Measurements from ENCODE around the gene ENTPD8. TPM values are rescaled to one million over a fixed set of nuclear protein-coding genes. Genes with fewer than 3 reads are reported as not detected.

Gene ENTPD8
- total RNA-seq, 2 experiments from 2014 or later: not detected

DNA sequence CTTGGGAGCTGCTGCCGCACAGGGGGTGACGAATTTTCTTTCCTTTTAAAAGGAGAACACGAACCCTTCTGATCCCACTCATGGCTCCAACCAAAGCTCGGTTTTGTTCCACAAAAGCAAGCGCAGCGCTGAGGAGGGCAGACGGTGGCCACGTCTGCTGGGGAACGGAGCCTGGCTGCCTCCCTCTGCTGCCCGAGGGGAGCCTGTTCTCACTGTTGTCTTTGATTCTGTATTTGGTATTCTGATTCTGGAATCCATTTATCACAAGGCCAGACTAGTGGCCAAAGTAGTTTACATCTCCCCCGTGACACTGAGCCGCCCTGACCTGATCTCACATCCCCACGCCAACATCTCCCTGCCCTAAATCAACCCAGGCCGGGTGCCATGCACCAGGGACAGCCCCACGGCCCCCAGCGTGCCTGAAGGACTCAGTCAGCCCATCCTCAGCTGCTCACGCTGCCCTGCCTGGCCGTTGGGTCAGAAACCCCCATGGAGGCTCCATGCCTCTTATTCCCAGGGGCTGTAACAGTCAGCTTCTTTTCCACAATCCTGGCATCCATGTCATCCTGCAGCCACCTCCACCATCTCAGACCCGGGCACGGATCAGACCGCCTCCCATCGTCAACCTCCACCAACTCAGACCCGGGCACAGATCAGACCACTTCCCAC, 24.7 kb upstream of the ENTPD8 start:
- POLR2A ChIA-PET: no interaction called here
- intact Hi-C loops (cut with DNase I, micrococcal nuclease): loop anchor here in 1 of 2 experiments (5.0 kb wide), 1 partner anchor 56 kb away; no protein-coding TSS in a partner anchor
- Histone ChIP-seq H3K27ac (ENCODE audit: low read depth in 1 of 2, low read length in 2 of 2) (no peak overlapping the region), H3K9me3 (ENCODE audit: control insufficient read depth in 1 of 2, insufficient read depth in 1 of 2, low read length in 2 of 2) (no peaks in the 10 kb centered on the region), H3K27me3 (ENCODE audit: control insufficient read depth in 1 of 2, insufficient read depth in 2 of 2, low read length in 2 of 2) (no peaks in the 10 kb centered on the region), H3K36me3 (ENCODE audit: insufficient read depth, low read length) (no peaks in the 10 kb centered on the region), H3K4me1 (ENCODE audit: insufficient read depth, low read length) (peaks cover 26% of the 10 kb centered on the region), H3K4me3 (ENCODE audit: low read length) (no peak overlapping the region)
- Mint-ChIP-seq H3K4me3 (no peak overlapping the region), H3K4me1 (ENCODE audit: low read depth) (peaks cover 26% of the 10 kb centered on the region), H3K27me3 (no peaks in the 10 kb centered on the region), H3K36me3 (ENCODE audit: low read depth) (no peaks in the 10 kb centered on the region), H3K9me3 (no peaks in the 10 kb centered on the region), H3K27ac (no peak overlapping the region)
- DNase-seq: no peak
- CTCF ChIA-PET: no interaction called here
- no peak for ATAC-seq (ENCODE audit: poor library complexity)
- TF ChIP-seq, protein P1, sequence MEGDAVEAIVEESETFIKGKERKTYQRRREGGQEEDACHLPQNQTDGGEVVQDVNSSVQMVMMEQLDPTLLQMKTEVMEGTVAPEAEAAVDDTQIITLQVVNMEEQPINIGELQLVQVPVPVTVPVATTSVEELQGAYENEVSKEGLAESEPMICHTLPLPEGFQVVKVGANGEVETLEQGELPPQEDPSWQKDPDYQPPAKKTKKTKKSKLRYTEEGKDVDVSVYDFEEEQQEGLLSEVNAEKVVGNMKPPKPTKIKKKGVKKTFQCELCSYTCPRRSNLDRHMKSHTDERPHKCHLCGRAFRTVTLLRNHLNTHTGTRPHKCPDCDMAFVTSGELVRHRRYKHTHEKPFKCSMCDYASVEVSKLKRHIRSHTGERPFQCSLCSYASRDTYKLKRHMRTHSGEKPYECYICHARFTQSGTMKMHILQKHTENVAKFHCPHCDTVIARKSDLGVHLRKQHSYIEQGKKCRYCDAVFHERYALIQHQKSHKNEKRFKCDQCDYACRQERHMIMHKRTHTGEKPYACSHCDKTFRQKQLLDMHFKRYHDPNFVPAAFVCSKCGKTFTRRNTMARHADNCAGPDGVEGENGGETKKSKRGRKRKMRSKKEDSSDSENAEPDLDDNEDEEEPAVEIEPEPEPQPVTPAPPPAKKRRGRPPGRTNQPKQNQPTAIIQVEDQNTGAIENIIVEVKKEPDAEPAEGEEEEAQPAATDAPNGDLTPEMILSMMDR (IDR thresholded peaks at IDR 0.05): no peak

DNA sequence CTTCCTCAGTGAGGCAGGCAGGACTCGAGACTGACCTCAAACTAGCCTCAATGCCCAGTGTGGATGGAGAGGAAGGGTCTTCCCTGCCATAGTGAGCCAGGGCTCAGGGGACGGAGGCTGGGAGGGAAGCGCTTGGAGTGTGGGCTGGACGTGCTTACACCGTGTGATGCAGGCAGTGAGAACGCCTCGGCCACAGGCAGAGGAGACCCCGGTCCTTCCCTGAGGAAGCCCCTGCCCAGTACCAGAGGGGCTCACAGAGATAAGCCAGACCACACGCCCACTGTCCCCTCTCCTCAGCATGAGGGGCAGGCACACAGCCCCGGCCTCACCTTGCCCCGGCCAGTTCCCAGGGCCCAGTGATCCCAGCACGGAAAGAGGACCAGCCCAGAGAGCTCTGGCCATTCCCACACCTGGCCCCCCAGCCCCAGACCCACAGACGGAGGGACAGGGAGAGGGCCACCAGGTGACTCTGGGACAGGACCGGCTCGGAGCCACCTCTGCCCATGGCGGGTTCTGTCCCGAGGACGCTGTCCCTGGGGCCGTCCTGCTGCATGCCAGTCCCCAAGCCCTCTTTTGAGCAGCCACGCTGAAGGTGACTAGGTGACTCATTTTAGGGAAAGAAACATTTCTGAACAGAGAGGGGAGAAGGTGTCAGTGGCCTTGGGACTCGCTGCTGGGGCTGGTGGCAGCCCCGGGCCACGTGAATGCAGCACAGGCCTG, 24.0 kb upstream of the ENTPD8 start:
- peaks cover 33% of the 10 kb centered on the region for H3K4me1 ChIP-seq (ENCODE audit: insufficient read depth, low read length)
- no peak for ATAC-seq (ENCODE audit: poor library complexity)
- DNase-seq: peak in 1 of 14 experiments; percentile 17
- POLR2A ChIA-PET: no interaction called here
- CTCF ChIA-PET: no interaction called here
- no peaks in the 10 kb centered on the region for H3K9me3 Mint-ChIP-seq
- no peak overlapping the region for H3K4me3 Mint-ChIP-seq
- H3K27ac Mint-ChIP-seq: no peak overlapping the region
- TF ChIP-seq, protein P1 (IDR thresholded peaks at IDR 0.05): no peak
- H3K27ac ChIP-seq (ENCODE audit: low read depth in 1 of 2, low read length in 2 of 2): no peak overlapping the region
- H3K9me3 ChIP-seq (ENCODE audit: control insufficient read depth in 1 of 2, insufficient read depth in 1 of 2, low read length in 2 of 2): no peaks in the 10 kb centered on the region
- no peaks in the 10 kb centered on the region for H3K27me3 ChIP-seq (ENCODE audit: control insufficient read depth in 1 of 2, insufficient read depth in 2 of 2, low read length in 2 of 2)
- H3K36me3 ChIP-seq (ENCODE audit: insufficient read depth, low read length): no peaks in the 10 kb centered on the region
- intact Hi-C loops (cut with DNase I, micrococcal nuclease): loop anchor here in 1 of 2 experiments (5.0 kb wide), 2 partner anchors 57 to 163 kb away; partner anchors contain the start of gene NRARP
- no peak overlapping the region for H3K4me3 ChIP-seq (ENCODE audit: low read length)
- no peaks in the 10 kb centered on the region for H3K27me3 Mint-ChIP-seq
- H3K4me1 Mint-ChIP-seq (ENCODE audit: low read depth): peaks cover 25% of the 10 kb centered on the region
- no peaks in the 10 kb centered on the region for H3K36me3 Mint-ChIP-seq (ENCODE audit: low read depth)

DNA sequence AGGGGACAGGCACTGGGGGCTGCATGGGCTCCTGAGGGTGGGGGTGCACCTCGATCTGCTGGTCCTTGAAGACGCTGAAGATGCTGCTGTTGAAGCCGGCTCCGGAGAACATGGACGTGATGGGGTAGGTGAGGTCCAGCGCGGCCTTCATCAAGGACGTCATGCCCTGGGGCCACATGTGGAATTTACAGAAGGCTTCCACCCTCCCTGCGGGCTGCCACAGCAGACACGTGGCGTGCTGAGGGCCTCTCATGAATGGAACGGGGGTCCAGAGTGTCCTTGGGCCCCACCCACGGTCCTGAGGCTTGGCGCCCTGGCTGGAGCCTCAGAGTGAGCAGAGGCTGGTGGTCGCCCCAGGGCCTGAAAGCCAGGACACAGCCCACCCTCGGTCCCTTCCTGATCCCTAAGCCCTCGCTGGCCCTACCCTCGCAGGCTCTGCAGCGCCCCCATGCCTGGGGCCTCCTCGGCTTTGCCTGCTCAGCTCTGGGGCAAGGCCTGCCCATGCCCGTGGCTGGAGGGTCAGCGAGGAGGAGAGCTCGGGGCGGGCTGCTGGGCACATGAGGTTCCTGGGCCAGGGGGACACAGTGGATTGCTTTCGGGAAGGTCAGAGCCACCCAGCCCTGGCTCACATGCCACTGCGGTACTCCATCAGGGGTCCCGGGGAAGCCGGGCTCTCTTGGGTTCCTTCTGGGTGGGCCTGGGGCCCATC, 23.3 kb upstream of the ENTPD8 start:
- no peaks in the 10 kb centered on the region for H3K9me3 Mint-ChIP-seq
- intact Hi-C loops (cut with DNase I, micrococcal nuclease): loop anchor here in 1 of 2 experiments (5.0 kb wide), 1 partner anchor 162 kb away; the partner anchor contains the start of gene NRARP
- H3K27ac Mint-ChIP-seq: no peak overlapping the region
- no peaks in the 10 kb centered on the region for H3K27me3 Mint-ChIP-seq
- TF ChIP-seq, protein P1 (IDR thresholded peaks at IDR 0.05): no peak
- ATAC-seq (ENCODE audit: poor library complexity) (no peak), DNase-seq (peak in 1 of 14 experiments; percentile 32)
- Histone ChIP-seq H3K27me3 (ENCODE audit: control insufficient read depth in 1 of 2, insufficient read depth in 2 of 2, low read length in 2 of 2) (no peaks in the 10 kb centered on the region), H3K36me3 (ENCODE audit: insufficient read depth, low read length) (no peaks in the 10 kb centered on the region), H3K4me1 (ENCODE audit: insufficient read depth, low read length) (peaks cover 40% of the 10 kb centered on the region), H3K9me3 (ENCODE audit: control insufficient read depth in 1 of 2, insufficient read depth in 1 of 2, low read length in 2 of 2) (no peaks in the 10 kb centered on the region), H3K4me3 (ENCODE audit: low read length) (no peak overlapping the region), H3K27ac (ENCODE audit: low read depth in 1 of 2, low read length in 2 of 2) (no peak overlapping the region)
- ChIA-PET CTCF (no interaction called here), POLR2A (no interaction called here)
- H3K36me3 Mint-ChIP-seq (ENCODE audit: low read depth): no peaks in the 10 kb centered on the region
- peak overlapping the region; percentile 34 for H3K4me3 Mint-ChIP-seq
- peaks cover 29% of the 10 kb centered on the region for H3K4me1 Mint-ChIP-seq (ENCODE audit: low read depth)

Measured in CD4-positive, alpha-beta T cell (primary cell).